NCI-H2171 (cell line): ENCODE measurements around the gene SYT6.
A peak's percentile ranks its signal among the peaks of the same experiment; 100 is the strongest.

Experiments used
- DNase-seq: peaks from one replicate; lab custom pipeline; 2025; lab: John Stamatoyannopoulos, UW

SYT6 gene, protein sequence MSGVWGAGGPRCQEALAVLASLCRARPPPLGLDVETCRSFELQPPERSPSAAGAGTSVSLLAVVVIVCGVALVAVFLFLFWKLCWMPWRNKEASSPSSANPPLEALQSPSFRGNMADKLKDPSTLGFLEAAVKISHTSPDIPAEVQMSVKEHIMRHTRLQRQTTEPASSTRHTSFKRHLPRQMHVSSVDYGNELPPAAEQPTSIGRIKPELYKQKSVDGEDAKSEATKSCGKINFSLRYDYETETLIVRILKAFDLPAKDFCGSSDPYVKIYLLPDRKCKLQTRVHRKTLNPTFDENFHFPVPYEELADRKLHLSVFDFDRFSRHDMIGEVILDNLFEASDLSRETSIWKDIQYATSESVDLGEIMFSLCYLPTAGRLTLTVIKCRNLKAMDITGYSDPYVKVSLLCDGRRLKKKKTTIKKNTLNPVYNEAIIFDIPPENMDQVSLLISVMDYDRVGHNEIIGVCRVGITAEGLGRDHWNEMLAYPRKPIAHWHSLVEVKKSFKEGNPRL

DNA sequence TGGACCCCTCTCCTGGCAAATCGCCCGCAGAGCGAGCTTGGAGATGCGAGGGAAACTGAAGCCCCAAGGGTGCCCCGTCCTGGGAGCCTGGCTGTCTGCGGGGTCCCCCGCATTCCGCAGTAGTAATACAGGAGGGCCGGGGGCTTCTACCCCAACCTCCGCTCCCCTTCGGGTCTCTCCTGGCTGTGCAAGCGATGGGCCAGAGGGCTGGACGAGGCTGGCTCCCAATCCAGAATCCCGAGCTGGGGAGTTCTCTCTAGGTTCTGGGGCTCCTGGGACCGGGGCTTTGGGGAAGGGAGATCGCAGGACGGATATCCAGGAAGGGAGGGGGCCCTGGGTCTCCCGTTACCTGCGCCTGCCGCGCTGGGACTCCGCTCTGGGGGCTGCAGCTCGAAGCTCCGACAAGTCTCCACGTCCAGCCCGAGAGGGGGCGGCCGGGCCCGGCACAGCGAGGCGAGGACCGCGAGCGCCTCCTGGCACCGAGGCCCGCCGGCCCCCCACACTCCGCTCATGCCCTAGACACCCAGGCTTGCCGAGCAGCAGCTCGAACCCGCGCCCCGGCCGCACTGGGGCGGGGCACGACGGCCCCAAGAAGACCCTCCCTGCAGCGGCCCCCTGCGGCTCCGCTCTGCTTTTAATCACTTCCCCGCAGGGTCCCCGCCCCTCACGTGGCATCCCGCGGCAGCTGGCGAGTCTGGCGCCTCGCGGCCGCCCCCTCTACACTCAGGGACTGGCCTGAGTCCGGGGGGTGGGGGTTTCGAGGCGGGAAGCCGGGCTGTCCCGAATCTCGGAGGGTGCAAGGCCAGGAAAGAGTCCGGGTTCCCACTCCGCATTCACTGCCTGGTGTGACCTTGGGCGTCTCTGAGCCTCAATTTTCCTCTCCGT lies at the start of gene SYT6:
Gene SYT6 (minus strand): TSS at position 609 of the 885 bp plus-strand sequence. CDS start 97 bp downstream, at position 512.
- DNase-seq = peak; percentile 45

DNA sequence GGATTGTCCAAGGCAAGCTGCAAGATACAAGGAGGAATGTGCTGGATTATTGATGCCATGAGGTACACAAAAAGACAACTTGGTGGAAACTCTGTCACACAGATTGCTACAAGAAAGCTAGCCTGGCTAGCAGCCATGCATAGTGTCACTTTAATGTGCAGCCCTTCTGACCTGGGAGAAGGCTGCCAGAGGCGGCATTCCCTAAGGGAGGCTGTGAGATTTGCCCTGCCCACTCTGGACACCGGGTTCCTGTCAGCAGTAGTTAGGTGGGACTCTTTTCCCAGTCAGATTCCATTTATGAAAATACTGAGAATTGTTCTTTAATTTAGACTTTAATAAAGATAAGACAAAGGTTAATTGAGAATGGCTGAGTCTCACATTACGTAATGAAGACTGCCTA lies 47.8 kb upstream of the SYT6 start:
- no peak for DNase-seq

DNA sequence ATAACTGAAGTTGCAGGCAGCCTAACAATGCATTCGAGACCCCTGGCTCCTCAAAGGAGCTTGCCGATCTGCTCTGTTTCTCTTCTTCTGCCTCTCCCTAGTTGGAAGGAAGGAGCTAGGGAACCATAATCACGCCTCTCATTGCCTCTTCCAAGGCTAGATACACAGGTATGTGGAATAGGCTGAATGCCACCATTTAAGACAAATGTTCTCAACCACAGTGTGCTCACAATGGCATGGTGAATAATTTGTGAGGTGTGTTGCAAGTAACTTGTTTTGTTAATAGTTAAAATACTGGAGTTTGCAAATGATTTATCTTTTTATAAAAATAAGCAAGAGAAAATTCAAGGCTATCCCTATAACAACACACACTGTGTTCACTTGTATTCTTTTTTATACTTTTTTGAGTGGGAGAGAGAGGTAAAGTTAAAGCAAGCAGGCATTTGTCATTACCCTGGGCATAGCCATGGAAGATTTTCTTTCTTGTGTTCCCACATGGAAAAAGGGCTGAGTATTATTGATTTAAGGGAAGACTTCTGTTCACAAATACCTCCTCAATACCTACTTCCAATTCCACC lies 45.4 kb upstream of the SYT6 start:
- DNase-seq = no peak

DNA sequence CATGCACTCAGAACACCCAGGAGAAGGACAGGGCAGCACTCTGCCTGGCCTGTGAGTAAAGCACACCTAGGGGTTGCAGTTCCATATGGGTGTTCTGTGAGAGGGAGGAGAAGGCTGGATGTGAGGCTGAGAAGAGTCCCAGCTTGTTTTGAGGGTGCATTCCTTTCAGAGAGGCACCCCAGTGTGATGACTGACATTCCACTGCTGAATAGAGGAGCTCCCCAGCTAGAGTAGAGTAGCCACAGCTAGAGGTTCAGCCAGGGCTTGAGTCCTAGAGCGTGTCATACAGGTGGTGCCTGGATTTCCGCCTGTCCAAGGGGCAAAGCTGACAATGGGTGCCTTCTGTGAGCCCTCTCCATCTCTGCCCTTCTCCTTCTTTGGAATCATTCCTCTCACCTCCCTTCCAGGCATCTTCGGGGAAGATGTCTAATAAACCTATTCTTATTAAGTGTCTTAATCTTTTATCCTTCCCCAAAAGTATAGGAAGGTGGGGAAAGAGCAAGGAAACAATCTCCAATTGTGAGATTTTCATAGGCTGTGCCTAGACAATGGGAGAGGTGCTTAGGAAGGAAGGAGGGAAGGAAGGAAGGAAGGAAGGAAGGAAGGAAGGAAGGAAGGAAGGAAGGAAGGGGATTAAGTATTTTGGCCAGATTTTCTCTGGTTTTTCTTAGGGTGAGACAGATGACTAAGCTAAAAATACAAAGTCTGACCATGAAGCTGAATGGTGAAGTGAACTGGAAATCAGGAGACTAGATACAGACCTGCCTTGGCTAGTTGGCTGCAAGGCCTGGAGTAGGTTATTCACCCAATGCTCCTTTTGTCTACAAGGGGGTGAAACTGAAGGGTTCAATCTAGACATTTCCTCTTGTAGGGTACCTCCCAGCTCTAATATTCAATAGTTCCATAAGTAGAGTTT lies 43.6 kb upstream of the SYT6 start:
- no peak for DNase-seq

DNA sequence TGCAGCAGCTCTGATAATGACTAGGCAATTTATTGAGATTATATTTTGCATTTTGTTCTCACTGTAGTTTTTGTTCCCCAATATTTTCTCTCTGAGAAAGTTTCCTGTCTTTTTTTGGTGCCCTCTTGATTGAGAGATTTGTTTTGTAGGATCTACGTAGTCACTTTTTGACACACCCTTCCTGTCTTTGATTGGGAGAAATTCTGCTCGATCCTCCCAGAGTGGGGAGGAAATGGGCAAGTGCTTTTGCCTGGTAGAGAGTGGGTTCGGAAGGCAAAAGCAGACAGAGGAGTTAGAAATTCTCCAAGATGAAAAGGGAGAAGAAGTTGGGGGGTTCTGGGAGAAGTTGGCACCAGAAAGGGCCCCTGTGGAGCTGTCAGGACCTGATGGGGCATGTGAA lies 42.1 kb upstream of the SYT6 start:
- no peak for DNase-seq

DNA sequence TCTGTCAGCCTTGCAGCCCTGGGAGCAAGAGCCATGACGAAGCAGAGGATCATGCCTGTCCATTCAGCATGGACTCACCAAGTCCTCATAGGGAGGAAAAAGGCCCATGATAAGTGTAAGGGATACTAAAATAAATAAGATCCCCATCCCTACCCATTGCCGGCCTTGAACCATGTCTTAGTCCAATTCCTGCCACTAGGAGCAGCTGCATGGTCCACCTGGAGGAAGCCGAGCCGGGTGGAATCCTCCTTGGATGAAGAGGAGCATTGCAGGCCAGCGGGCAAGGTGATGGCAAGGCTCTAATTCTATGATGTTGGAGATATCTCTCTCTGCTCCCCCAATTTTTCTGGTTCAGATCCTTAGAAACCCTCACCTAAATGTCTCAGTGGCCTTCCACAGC lies 38.7 kb upstream of the SYT6 start:
- DNase-seq = no peak

DNA sequence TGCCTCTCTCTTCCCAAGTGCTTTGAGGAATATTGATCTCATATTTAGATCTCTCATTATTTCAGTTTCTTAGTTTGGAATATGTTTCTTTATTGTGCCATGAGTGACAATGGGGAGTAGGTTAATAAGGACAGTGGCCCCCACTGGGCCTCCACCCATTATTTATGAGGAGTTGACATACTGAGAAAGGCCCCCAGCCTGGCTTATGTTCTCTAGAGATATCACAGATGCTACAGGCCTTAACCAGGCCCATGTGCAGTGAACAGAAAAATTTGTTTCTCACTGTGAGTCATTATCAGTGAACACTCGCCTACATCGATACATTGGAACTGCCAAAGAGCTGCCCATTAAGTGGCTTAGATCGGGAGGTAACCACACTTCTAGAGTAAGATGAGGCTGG lies 35.7 kb upstream of the SYT6 start:
- no peak for DNase-seq

DNA sequence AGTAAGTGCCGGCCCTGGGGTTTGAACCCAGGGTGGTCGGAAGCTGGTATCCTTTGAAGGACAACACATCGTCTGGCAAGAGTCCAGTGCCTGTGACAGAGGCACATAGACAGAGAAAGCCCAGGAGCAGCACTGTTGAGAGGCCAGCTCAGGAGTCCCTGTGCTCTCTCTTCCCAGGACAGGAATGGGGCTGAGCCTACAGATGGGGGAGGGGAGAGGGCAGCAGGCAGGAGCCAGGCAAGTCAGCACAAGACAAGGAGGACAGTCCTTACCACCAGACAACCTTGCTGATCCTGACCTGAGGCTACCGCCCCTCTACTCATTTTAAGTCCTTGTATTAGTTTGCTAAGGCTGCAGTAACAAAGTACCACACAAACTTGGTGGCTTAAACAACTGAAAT lies 27.7 kb upstream of the SYT6 start:
- DNase-seq = no peak

DNA sequence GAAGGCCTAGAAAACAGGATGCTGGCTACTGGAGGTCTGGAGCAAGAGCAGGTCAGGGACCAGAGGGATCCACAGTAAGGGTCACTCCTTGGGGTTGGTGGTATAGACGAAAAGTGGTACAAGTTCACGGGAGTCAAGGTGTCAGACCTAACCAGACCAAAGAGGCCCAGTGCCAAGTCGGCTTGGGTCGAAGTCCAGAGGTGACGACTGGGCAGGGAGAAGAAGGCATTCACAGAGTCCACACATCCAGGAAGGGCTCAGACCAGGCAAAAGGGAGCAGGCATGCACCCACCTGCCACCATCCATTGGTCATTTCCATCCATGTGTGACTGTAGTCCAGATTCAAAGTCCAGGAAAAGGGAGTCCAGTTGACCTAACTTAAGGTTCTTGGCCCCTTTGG lies 27.1 kb upstream of the SYT6 start:
- DNase-seq = no peak

DNA sequence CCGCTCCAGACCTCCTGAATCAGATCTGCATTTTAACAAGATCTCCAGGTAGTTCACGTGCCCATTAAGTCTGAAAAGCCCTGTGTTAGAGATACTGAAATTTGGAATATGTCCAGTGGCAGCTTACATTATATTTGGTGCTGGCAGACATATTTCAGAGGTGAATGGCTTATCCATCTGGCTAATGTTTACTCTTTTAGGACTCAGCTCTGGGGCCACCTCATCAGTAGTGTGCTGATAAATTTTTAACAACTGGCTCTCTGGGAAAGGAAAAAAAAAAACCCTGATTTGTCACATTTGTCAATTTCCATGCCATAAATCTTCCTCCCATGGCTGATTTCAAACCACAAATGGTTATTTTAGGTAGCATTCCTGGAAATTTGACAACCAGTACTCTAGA lies 25.3 kb upstream of the SYT6 start:
- DNase-seq = no peak

DNA sequence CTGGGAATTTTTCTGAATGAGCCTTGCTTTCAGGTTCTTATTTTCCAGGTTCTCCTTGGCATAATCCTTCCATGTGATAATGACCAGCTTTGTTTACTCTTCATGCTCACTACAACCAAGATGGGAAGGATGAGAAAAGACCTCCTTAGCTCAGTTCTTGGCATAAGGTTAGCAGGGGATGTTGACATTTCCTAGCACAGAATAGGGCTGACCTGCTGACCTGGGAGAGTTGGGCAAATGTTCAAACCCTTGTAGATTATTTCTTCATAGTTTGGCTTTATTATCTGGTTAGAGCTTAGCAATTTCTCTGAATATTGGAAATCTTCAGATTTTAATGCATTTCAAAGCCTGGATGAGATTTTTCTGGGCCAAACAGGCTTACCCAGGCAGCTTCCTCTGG lies 23.6 kb upstream of the SYT6 start:
- no peak for DNase-seq

DNA sequence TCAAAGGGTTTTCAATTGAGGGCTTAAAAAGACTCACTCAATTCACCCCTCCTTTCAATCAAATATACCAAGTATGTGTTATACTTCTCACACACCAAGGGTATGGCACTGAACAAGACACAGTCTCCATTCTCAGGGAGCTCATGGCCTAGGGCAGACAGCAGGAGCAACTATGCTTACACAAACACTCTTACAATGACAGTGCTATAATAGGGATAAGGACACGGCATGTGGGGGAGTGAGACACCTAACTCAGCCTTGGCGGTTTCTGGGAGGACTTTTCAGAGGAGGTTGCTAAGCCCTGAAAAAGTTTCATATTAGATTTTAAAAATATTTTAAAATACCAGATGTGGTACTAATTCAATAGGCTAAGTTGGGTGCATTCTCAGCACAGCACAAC lies 22.7 kb upstream of the SYT6 start:
- DNase-seq = no peak

DNA sequence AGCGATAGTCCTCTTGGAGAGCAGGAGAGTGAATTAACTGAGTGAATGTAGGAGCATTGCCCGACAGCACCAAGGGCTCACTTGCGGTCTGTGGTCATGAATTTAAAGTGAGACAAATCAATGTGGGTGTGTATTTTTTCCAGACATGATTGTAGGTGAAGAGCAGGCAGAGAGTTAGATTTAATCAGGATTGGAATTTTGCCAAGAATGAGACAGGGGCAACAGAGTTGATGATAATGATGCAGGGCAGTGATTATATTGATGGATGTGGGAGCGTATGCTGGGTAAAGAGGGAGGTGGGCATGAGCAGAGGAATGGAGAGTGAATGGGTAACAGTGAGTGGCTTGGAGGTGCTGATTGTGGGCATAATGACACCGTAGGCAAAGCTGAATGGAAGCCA lies 20.0 kb upstream of the SYT6 start:
- DNase-seq = no peak

DNA sequence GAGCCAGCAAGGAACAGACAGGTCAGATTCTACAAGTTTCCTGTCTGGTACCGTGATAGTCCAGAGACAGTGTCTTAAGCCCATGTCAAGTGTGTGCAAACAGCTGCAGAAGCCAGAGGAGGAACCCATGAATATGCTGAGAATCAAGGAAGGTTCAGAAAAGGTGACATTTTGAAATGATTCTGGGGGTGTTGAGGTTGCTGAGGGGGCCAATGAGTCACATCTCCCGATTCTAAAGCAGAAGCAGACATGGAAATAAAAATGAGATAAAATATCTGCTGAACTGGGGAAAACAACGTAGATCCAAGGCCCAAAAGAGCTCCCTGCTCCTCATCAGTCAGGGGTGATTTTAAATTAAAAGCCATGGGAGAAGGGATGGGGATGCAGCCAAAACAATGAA lies 15.8 kb upstream of the SYT6 start:
- DNase-seq = no peak

DNA sequence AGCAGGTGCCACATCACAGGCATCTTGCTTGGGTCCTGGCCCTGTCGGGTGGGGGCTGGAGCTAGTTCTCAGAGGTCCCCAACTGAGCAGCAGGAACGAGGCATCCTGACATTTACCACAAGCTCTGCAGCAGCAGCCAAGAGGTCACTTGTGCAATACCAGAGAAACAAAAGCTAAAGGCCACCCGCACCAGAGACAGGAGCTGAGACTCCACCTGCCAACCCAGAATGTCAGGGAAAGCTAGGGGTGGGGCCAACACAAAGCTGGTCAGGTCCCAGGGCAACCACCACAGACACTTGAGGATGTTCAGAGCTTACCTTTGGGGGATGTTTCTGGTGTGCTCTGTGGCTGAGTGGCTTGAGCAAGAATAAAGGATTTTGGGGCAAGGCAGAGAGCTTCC lies 13.6 kb upstream of the SYT6 start:
- no peak for DNase-seq

DNA sequence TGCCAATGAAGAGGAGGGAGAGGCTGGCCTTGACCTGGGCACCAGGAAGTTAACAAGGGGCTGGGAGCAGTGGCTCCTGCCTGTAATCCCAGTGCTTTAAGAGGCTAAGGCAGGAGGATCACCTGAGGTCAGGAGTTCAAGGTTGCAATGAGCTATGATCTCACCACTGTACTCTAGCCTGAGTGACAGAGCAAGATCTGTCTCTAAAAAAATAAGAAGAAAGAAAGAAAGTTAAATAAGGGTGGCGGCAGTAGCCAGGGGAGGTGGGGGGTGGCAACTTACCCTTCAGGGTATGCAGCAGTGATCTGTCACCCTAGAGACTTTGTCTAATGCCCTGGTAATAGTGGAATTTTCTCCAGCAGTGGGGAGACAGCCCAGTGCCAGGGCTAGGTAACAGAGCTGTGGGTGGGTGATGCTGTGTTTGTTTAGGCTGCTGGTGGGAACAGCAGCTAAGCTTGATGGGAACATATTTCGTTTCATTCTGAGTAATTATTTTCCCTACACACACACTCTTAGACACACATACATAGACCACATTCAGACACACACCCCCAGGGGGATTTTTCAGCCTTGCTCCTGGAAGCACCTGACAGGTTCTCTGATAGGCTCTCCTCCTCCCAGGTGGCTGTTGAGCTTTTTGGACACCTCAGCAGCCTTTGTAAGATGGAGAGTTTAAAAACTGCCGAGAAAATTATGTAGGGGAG lies 11.3 kb upstream of the SYT6 start:
- no peak for DNase-seq

DNA sequence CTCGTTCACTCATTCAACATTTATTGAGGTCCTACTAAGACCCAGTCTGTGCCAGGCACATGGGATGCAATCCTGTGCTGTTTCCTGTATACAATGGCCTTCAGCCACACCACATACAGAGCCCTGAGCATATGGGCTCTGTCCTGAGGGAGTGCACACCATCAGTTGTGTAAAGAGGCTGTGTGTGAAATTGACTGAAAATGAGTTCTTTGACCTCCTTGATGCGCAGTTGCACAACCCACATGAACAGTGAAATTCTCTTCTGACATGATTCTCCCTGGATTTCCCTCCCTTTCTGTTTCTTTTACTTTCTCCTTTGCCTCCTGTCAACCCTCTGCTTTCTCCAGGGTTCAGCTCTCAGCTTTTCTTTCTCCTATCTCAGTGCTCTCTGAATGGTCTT lies 6.3 kb upstream of the SYT6 start:
- no peak for DNase-seq

DNA sequence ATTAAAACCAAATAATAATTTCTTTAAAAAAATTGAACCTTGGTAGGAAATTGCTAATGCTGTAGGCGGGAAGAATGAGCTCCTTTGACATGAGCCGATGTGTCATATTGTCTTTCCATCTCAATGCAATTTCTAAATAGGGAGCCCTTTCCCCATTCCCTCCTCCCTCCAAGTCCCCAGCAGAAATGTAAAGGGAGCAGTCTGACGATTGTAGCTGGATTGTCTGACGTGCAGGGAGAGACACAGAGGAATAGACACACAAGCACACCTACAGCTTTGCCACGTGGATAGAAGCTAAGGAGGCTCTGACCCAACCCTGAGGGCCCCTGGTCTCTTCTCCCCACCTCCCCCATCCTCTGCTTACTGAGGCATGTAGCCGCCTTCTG lies 3.6 kb upstream of the SYT6 start:
- no peak for DNase-seq

DNA sequence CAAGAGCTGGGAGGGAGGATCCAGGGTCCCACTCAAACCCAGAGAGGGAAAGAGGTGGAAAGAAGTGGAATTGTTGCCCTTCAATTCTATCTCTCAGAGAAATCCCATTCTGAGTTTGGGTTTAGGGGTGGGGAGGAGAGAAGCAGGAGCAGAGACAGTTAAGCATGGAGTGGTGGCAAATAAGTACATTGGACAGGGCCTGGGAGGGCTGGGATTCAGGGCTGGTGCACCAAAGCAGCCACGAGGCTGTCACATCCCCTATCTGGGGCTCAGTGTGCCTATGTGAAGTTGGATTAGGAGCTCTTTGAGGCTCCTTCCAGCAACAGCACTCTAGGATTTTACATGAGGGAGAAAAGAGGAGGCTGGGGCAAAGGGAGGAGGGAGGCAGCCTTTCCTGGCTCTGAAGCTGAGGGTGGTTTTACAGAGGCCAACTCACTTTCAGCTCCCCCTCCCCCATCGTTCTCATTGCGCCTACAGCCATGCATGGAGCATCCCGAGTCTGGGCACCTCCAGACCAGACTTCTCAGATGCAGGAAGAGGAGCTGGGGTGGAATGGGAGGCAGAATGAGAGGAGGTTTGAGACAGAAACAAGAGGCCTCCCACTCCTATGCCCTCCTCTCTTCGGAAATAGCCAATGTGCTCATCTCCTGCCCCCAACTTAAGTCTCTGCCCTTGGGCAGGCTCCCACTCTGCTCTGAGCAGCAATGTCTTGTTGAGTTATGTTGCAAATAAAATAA lies 3.0 kb upstream of the SYT6 start:
- DNase-seq = no peak

DNA sequence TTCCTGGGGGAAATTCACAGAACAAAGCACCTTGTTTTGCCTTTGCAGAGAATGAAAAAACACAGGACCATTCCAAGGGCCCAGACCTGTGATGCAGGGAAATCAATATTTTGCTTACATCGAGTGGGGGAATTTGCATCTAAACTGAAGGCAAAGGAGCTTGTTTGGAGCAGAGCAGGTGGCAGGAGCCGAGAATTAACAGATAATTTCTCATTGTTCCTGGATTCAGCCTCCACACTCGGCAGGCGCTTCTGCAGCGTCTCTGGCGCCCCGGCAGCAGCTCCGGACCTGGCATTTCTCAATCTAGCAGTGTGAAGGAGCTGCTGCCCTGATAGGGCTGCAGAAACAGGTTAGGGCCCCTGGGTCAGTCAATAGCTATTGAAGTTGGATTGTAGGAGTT lies 2.0 kb upstream of the SYT6 start:
- no peak for DNase-seq
